GM12878 (cell line): ENCODE results near the gene BHLHE23. TPM values are rescaled to one million over a fixed set of nuclear protein-coding genes. Genes with fewer than 3 reads are reported as not detected.

Experiments used
- ATAC-seq: fragments of 200-7000 bp; cut with Tn5 transposase; 3 replicates; pipeline ENCODE4 v1.9.1; 2020; ENCODE audit warnings: mild to moderate bottlenecking, moderate library complexity
- BruUV-seq: library from RNA; stranded (reverse); fragments of 400-500 nt; replicated peaks from 2 replicates; lab custom pipeline; 2021; lab: Mats Ljungman, UMichigan
- CTCF ChIA-PET: fragments of 300-600 bp; sonication (Branson Sonifier 250); formaldehyde crosslinking; extraction: SDS; loops from one replicate; lab custom pipeline; 2021; ENCODE audit warnings: inconsistent platforms; lab: Yijun Ruan, JAX
- POLR2A ChIA-PET: fragments of 350-600 bp; formaldehyde crosslinking; extraction: SDS; loops from one replicate; lab custom pipeline; 2021; ENCODE audit warnings: inconsistent platforms; lab: Charles Lee
- RAD21 ChIA-PET: fragments of 300-600 bp; sonication (Branson Sonifier 250); formaldehyde crosslinking; loops from one replicate; lab custom pipeline; 2023; ENCODE audit warnings: antibody characterized with exemption; ENCODE audit not compliant: unreplicated experiment; lab: Charles Lee
- SMC1A ChIA-PET: fragments of 300-600 bp; sonication (Branson Sonifier 250); formaldehyde crosslinking; loops from one replicate; lab custom pipeline; 2023; ENCODE audit not compliant: unreplicated experiment, uncharacterized antibody; lab: Charles Lee
- DNase-seq: peaks from one replicate; pipeline ENCODE4 v3.0.0-alpha.2; 2011; ENCODE audit warnings: low read depth, low spot score
- FAIRE-seq: peaks from 3 replicates; lab custom pipeline; 2011; peaks lifted over from hg19 to GRCh38; lab: Jason Lieb, UNC
- H2AFZ ChIP-seq: 2 replicates; pipeline ENCODE4 v1.6.0; 2011; ENCODE audit warnings: low read depth, low read length, control low read depth; ENCODE audit not compliant: control insufficient read depth
- H3K27ac ChIP-seq: 2 replicates; pipeline ENCODE4 v1.5.1; 2011; ENCODE audit warnings: control low read depth; ENCODE audit not compliant: control insufficient read depth, insufficient read depth
- H3K27me3 ChIP-seq, 2 experiments: replicated peaks in 1 of 2; 2 replicates each; pipeline versions ENCODE4 v1.6.0 to v1.6.1; 2011; ENCODE audit warnings: low read length in 1 of 2; ENCODE audit not compliant: control insufficient read depth in 2 of 2, insufficient read depth in 2 of 2
- H3K36me3 ChIP-seq, 2 experiments: 2 replicates each; pipeline ENCODE4 v1.5.1; 2011; ENCODE audit warnings: low read length in 1 of 2; ENCODE audit not compliant: control insufficient read depth in 2 of 2, insufficient read depth in 2 of 2
- H3K4me1 ChIP-seq: 2 replicates; pipeline ENCODE4 v1.6.1; 2011; ENCODE audit warnings: mild to moderate bottlenecking, low read length, moderate library complexity, mixed read lengths; ENCODE audit not compliant: control insufficient read depth, insufficient read depth
- H3K4me2 ChIP-seq: 2 replicates; pipeline ENCODE4 v1.6.0; 2011; ENCODE audit warnings: control low read depth; ENCODE audit not compliant: control insufficient read depth, insufficient read depth
- H3K4me3 ChIP-seq: fragments of 200-600 bp; sonication (generic); 2 replicates; pipeline ENCODE4 v1.5.1; 2016
- H3K79me2 ChIP-seq: 2 replicates; pipeline ENCODE4 v1.6.0; 2011; ENCODE audit warnings: low read length; ENCODE audit not compliant: control insufficient read depth, insufficient read depth
- H3K9ac ChIP-seq: 2 replicates; pipeline ENCODE4 v1.8.0; 2011; ENCODE audit warnings: low read length, control low read depth, mixed read lengths; ENCODE audit not compliant: control insufficient read depth, insufficient read depth
- H3K9me3 ChIP-seq: replicated peaks from 3 replicates; pipeline ENCODE4 v1.5.1; 2011; ENCODE audit warnings: mild to moderate bottlenecking, low read length; ENCODE audit not compliant: control insufficient read depth, insufficient read depth
- H4K20me1 ChIP-seq: 2 replicates; pipeline ENCODE4 v1.6.0; 2011; ENCODE audit not compliant: control insufficient read depth, insufficient read depth
- CREB1 ChIP-seq: IDR thresholded peaks from 2 replicates; pipeline ENCODE4 v1.6.1; 2012; ENCODE audit warnings: low read depth, mild to moderate bottlenecking, inconsistent platforms
- NFYB ChIP-seq: IDR thresholded peaks from 2 replicates; pipeline ENCODE4 v1.6.1; 2011; ENCODE audit warnings: low read depth, mild to moderate bottlenecking, low read length, improper control_type of control experiment, moderate library complexity; ENCODE audit not compliant: insufficient read depth
- NRF1 ChIP-seq: conservative IDR thresholded peaks from 2 replicates; pipeline ENCODE4 v1.6.1; 2011; ENCODE audit warnings: mild to moderate bottlenecking, low read depth, low read length, improper control_type of control experiment
- POLR2A ChIP-seq: IDR thresholded peaks from 2 replicates; pipeline ENCODE4 v1.6.1; 2011; ENCODE audit warnings: low read depth, mild to moderate bottlenecking, low read length
- POLR2AphosphoS2 ChIP-seq: IDR thresholded peaks from 2 replicates; pipeline ENCODE4 v1.6.1; 2011; ENCODE audit warnings: low read depth, mild to moderate bottlenecking, low read length, improper control_type of control experiment, moderate library complexity
- POLR2AphosphoS5 ChIP-seq: IDR thresholded peaks from 2 replicates; pipeline ENCODE4 v1.6.1; 2011; ENCODE audit warnings: mild to moderate bottlenecking, low read length, inconsistent platforms
- WGBS: methylation state at CpG from one replicate; pipeline ENCODE4 v1.1.6; 2016; ENCODE audit warnings: low lambda C conversion rate; ENCODE audit not compliant: insufficient replicate concordance, insufficient coverage; ENCODE audit errors: missing lambda C conversion rate; 5-methylcytosine and 5-hydroxymethylcytosine counted together
- in situ Hi-C: fragments of 300-500 bp; cut with MboI; formaldehyde crosslinking; loops from 9 replicates; pipeline ENCODE4 v1.14.3; 2018; ENCODE audit warnings: mixed read lengths
- intact Hi-C: fragments of 100-400 bp; cut with micrococcal nuclease; formaldehyde crosslinking; loops from one replicate; pipeline ENCODE4 v1.14.2; 2022; ENCODE audit not compliant: unreplicated experiment
- polyA plus RNA-seq, 11 experiments: library from polyadenylated mRNA; depleted of rRNA in 4 of 11; unstranded in 6 of 11; stranded (reverse) in 5 of 11; fragments of >200 nt; fragmentation: Nextera tagmentation in 4 of 11; fragmentation: Illumina TruSeq in 1 of 11; extraction: Ambion mirVana in 4 of 11; extraction: Trizol in 1 of 11; gene quantifications; 1 replicate in 1 of 11; 2 replicates in 10 of 11; pipeline versions ENCODE4 v1.2.1 to v1.2.3, GENCODE V29; 2011 to 2016; ENCODE audit warnings: inconsistent platforms in 2 of 11, missing spikeins in 2 of 11, low read depth in 1 of 11
- total RNA-seq, 4 experiments: library from RNA; depleted of rRNA in 3 of 4; stranded (reverse); fragments of >200 nt in 3 of 4; fragmentation: Illumina TruSeq in 1 of 4; extraction: Trizol in 1 of 4; gene quantifications; 2 replicates each; pipeline versions ENCODE4 v1.2.1 to v1.2.3, GENCODE V29; 2013 to 2021

Gene BHLHE23
- total and polyA plus RNA-seq, 10 of the 15 experiments (the other 5 are each of a cell fraction or from before 2014, with no cell fraction given): 0.28 to 0.33 TPM; not detected in 8

DNA sequence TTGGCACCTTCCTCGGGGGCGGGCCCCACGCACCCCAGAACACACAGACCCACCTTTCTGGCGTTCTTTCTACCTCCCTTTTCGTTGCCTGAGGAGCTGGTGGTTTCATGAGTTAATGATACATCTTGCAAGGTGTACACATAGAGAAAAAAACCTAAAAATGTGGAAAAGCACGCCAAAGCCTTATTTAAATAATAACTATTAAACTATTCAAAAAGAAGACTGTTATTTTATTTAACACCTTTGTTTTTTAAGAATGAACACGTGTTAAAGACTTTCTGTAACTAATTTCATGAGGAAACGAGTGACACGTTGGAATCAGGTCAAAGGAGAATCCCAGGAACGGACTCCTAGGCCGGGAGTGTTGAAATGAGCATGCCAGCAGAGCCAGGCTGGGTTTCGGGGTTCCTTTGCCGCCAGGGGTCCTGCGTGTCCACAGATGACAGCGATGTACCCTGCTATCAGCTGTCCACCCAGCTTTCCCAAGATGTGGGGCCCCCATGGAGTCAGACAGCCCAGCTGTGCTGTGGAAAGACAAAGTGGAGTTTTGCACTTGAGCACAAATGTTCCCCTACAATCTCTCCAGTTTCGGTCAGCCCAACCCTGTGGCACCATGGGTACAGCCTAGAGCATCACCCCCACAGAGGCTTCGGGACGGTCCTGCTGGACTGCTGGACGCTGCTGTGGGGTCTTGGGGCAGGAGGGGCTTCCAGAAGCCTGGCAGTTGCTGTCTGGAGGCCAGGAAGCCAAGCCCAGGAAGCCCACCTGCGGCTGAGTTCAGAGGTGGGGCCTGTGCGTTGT, 38.2 kb downstream of the BHLHE23 start:
- ChIA-PET SMC1A (interaction anchor here (0.7 kb wide), 1 partner anchor 40 kb away, joined by 4 read pairs; no protein-coding TSS in a partner anchor), RAD21 (no interaction called here), CTCF (interaction anchor here (0.6 kb wide), 1 partner anchor 1131 kb away, joined by 3 read pairs; no protein-coding TSS in a partner anchor), POLR2A (interaction anchor here (0.6 to 2.7 kb wide), 2 partner anchors 14 to 28 kb away, joined by 3 to 7 read pairs; no protein-coding TSS in a partner anchor)
- Histone ChIP-seq H3K4me1 (peaks cover 7% of the 10 kb centered on the region), H3K27me3 (peaks cover 0 to 6% of the 10 kb centered on the region in 2 experiments; a peak in 2 of 4 replicates), H4K20me1 (no peaks in the 10 kb centered on the region), H2AFZ (no peak overlapping the region), H3K4me3 (no peak overlapping the region), H3K79me2 (no peaks in the 10 kb centered on the region), H3K4me2 (no peak overlapping the region), H3K36me3 (peaks cover 5% of the 10 kb centered on the region in 2 experiments; a peak in 3 of 4 replicates), H3K9me3 (no peaks in the 10 kb centered on the region), H3K9ac (no peak overlapping the region), H3K27ac (no peak overlapping the region)
- ATAC-seq (no peak), DNase-seq (no peak), FAIRE-seq (no peak)
- in situ Hi-C loops (no loop called here), intact Hi-C loops (no loop called here)
- WGBS: 65% methylated on average over 21 of the region's 21 CpGs
- BruUV-seq: no TSS peak
- TF ChIP-seq POLR2AphosphoS2: 0 out of 2 replicates have a peak, but pooled peaks have one; percentile 49
- TF ChIP-seq NRF1: no peak

DNA sequence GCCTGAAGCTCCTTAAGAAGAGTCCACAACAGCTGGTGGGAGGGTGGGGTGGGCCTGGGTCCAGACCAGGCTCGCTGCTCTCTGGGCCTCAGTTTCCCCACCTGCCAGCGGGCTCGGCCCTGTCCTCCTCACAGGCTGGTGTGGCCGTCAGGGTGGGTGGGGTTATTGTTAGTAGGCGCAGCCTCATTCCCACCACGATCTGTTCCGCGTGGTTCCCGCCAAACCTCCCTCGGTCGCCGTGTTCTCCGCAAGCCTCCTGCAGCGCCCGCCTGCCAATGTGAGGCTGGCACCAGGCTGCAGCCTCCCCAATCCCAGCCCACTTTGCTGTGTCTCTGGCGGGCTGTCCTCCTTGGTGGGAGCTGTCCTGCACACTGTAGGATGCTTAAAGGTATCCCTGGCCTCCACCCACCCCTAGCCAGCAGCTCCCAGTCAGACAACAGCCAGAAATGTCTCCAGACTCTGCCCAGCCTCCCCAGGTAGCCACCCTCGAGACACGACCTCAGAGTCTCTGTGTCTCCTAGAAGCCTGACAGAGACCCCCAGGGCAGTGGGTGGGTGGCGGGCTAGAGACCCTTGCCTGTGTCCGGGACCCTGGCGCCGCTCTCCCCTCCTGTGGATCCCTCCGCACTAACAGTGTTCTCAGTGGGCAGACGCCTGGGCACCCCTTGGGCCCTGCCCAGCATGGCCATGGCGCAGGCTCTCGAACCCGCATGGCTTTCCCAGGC, 39.0 kb downstream of the BHLHE23 start:
- 90% methylated on average over 27 of the region's 27 CpGs for WGBS
- Histone ChIP-seq H4K20me1 (no peaks in the 10 kb centered on the region), H2AFZ (no peak overlapping the region), H3K9me3 (no peaks in the 10 kb centered on the region), H3K27ac (no peak overlapping the region), H3K36me3 (peaks cover 5 to 10% of the 10 kb centered on the region in 2 experiments; a peak in 3 of 4 replicates), H3K4me1 (peaks cover 6% of the 10 kb centered on the region), H3K4me2 (no peak overlapping the region), H3K79me2 (no peaks in the 10 kb centered on the region), H3K27me3 (peaks cover 0 to 1% of the 10 kb centered on the region in 2 experiments; a peak in 1 of 4 replicates), H3K4me3 (no peak overlapping the region), H3K9ac (no peak overlapping the region)
- TF ChIP-seq CREB1 (no peak), NFYB (no peak), POLR2A (0 out of 2 replicates have a peak, but pooled peaks have one; percentile 19), POLR2AphosphoS5 (no peak)
- ChIA-PET RAD21 (no interaction called here), SMC1A (no interaction called here), POLR2A (interaction anchor here (1.0 kb wide), 1 partner anchor 10 kb away, joined by 3 read pairs; no protein-coding TSS in a partner anchor), CTCF (no interaction called here)
- DNase-seq: no peak
- intact Hi-C loops: no loop called here
- BruUV-seq: TSS peak; percentile 40
- ATAC-seq: no peak
- in situ Hi-C loops: no loop called here
- no peak for FAIRE-seq
